Adipocyte (in vitro differentiated cells): ENCODE data around the gene ST6GALNAC1.

ENCODE experiments used
- DNase-seq: peaks from one replicate; pipeline ENCODE4 v3.0.0-alpha.2; 2015; ENCODE audit warnings: low read depth
- H3K27me3 ChIP-seq: replicated peaks from 2 replicates; pipeline ENCODE4 v1.7.0; 2013; ENCODE audit warnings: mild to moderate bottlenecking, low read length, moderate library complexity; ENCODE audit not compliant: control insufficient read depth, insufficient read depth
- H3K36me3 ChIP-seq: 2 replicates; pipeline ENCODE4 v1.7.0; 2013; ENCODE audit warnings: low read length, mild to moderate bottlenecking, moderate library complexity; ENCODE audit not compliant: control insufficient read depth, insufficient read depth, severe bottlenecking
- H3K4me1 ChIP-seq: 2 replicates; pipeline ENCODE4 v1.7.0; 2013; ENCODE audit warnings: mild to moderate bottlenecking, low read length, moderate library complexity; ENCODE audit not compliant: control insufficient read depth, insufficient read depth
- H3K4me3 ChIP-seq: 2 replicates; pipeline ENCODE4 v1.7.0; 2013; ENCODE audit warnings: mild to moderate bottlenecking, low read length, moderate library complexity
- H3K9ac ChIP-seq: 2 replicates; pipeline ENCODE4 v1.7.0; 2013; ENCODE audit warnings: mild to moderate bottlenecking, low read length, moderate library complexity
- H3K9me3 ChIP-seq: 2 replicates; pipeline ENCODE4 v1.7.0; 2013; ENCODE audit warnings: mild to moderate bottlenecking, low read length, moderate library complexity; ENCODE audit not compliant: control insufficient read depth

Gene ST6GALNAC1

DNA sequence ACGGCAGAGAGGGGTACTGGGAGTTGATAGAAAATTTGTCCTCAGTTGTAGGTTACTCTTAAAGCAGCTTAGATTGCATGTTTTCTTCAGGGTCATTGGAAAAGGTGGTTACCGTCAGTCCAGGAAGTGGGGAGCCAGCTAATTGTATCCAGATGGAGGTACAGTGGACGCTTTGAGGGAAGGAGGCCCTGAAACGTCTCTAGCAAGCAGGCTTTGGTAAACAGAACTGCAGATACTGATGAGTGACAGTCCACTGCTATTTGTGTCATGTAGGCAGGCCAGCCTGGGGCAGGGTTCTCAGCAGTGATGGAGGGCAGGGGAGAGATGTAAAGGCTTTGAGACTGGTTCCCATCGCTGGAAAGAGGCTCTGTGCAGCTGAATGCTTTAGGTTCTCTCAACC lies 30.2 kb upstream of the ST6GALNAC1 start:
- Histone ChIP-seq H3K9ac (no peak overlapping the region), H3K27me3 (no peaks in the 10 kb centered on the region), H3K4me1 (peaks cover 13% of the 10 kb centered on the region), H3K36me3 (peaks cover 41% of the 10 kb centered on the region), H3K4me3 (no peak overlapping the region), H3K9me3 (no peaks in the 10 kb centered on the region)
- peak; percentile 64 for DNase-seq

DNA sequence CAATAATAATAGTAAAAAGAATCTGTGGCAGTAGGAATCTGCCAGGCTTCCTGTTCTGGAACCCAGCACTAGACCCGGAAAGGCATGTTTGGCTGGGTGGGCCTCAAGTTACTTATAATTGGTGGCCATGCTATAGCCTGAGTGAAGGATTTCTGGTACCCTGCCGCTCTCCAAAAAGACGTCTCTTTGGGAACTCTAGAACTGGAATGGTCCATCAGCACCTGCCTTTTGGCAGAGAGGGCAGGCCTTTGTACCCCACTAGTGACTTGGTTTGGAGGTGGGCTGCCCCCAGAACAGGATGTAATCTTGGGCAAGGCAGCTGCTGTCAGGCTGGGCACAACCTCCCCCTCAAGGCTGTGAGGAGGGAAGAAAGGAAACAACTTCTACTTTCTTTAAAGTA lies 29.3 kb upstream of the ST6GALNAC1 start:
- Histone ChIP-seq H3K9ac (no peak overlapping the region), H3K27me3 (no peaks in the 10 kb centered on the region), H3K4me3 (no peak overlapping the region), H3K4me1 (peaks cover 17% of the 10 kb centered on the region), H3K36me3 (peaks cover 32% of the 10 kb centered on the region), H3K9me3 (no peaks in the 10 kb centered on the region)
- DNase-seq: no peak

DNA sequence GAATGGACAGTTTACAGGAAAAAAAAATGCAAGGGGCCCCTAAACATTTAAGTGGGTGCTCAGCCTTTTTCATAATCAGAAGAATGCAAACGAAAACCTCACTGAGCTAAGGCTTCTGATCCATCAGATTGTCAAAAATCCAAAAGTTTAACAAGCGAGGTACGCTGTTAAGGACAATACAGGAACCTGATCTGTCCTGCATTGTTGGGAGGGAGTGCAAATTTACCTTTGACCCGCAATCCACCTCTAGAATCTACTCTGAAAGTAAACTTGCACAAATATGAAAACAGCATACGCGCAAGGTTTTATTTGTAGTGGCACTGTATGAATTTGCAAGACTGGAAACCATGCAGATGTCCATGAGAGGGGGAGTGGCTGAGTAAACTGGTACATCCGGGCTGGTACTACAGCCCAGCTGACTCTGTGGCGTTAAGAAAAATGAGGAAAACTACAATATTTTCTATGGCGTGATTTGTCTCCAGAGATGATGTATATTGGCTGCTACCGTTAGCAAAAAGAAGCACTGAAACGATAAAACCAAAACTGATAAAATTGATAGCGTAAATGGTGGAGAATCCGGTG lies 28.8 kb upstream of the ST6GALNAC1 start:
- H3K9ac ChIP-seq: peak overlapping the region; percentile 92
- H3K4me3 ChIP-seq: peak overlapping the region; percentile 88
- peaks cover 27% of the 10 kb centered on the region for H3K36me3 ChIP-seq
- DNase-seq: no peak
- H3K4me1 ChIP-seq: peaks cover 21% of the 10 kb centered on the region
- no peaks in the 10 kb centered on the region for H3K27me3 ChIP-seq
- no peaks in the 10 kb centered on the region for H3K9me3 ChIP-seq

DNA sequence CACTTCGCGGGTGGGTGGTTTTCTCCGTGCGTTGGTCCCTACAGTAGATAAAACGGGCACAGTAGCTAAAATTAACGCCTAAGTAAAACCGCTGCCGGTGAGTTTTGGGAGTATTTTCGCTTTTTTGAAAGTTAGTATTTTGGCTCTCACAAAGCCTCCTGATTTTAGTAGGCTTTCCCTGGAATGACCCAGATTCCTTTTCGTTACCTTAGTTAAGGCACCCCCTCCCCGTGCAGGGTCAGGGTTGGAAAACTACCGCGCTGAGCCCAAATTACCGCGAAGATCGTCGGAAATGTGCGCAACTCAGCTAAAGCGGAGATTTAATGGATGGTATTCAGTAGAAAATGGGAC lies 28.3 kb upstream of the ST6GALNAC1 start:
- no peak for DNase-seq
- Histone ChIP-seq H3K9ac (peak overlapping the region; percentile 92), H3K4me1 (peaks cover 21% of the 10 kb centered on the region), H3K36me3 (peaks cover 23% of the 10 kb centered on the region), H3K27me3 (no peaks in the 10 kb centered on the region), H3K9me3 (no peaks in the 10 kb centered on the region), H3K4me3 (peak overlapping the region; percentile 88)

DNA sequence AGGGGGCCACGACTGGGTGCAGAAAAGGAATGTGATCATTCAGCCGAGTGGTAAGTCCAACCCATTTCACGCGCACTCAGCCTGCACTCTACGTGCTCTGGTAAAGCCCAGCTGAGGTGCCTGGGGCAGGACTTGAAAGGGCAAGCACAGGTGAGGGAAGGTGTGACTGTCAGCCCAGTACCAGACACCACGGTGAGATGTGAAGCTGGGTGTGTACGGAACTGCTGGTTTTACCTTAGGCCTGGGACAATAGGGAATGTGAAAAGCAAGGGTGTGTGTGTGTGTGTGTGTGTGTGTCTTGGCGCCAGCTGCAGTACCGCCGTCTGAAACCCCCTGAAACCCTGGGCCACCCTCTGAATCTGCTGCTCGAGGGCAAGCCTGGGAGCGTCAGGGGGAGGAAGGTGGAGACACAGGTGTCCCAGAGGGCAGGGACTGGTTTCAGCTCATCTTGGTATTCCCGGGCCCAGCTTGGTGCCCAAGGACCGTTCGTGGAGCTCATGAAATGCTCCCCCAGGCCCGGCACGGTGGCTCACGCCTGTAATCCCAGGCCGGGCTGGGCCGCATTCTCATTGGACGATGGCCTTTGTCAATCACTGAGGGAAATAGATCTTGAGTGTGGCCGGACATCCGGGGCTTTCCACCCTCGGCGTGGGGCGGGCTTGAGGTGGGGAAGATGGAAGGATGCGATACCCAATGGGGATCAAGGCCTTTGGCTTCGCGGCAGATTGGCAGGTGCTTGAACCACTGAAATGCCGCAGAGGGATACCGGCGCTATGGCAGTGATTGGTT lies 27.8 kb upstream of the ST6GALNAC1 start:
- peak; percentile 100 for DNase-seq
- no peaks in the 10 kb centered on the region for H3K27me3 ChIP-seq
- H3K9ac ChIP-seq: peak overlapping the region; percentile 92
- H3K4me3 ChIP-seq: peak overlapping the region; percentile 88
- H3K36me3 ChIP-seq: peaks cover 20% of the 10 kb centered on the region
- peaks cover 21% of the 10 kb centered on the region for H3K4me1 ChIP-seq
- H3K9me3 ChIP-seq: no peaks in the 10 kb centered on the region

DNA sequence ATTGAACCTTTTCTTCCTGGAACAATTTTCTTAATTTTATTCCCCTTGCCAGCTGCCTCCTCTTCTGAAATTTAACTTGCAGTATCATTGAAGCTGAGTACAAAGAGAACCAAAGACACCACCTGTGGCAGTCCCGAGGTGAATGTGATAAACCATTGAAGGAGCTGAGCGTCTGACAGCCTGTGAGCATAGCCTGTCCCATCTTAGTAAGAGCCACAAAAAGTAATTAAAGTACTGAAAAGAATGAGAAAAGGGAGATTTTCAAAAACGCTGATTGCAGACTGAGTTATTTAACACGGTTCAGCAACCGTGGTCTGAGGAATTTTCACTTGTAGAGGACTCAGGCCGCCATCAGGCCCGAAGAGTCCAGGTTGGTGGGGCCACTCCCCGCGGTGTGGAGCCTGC lies 27.2 kb upstream of the ST6GALNAC1 start:
- DNase-seq: no peak
- H3K4me1 ChIP-seq: peaks cover 21% of the 10 kb centered on the region
- no peak overlapping the region for H3K4me3 ChIP-seq
- peaks cover 14% of the 10 kb centered on the region for H3K36me3 ChIP-seq
- no peaks in the 10 kb centered on the region for H3K9me3 ChIP-seq
- H3K27me3 ChIP-seq: no peaks in the 10 kb centered on the region
- peak overlapping the region; percentile 85 for H3K9ac ChIP-seq

DNA sequence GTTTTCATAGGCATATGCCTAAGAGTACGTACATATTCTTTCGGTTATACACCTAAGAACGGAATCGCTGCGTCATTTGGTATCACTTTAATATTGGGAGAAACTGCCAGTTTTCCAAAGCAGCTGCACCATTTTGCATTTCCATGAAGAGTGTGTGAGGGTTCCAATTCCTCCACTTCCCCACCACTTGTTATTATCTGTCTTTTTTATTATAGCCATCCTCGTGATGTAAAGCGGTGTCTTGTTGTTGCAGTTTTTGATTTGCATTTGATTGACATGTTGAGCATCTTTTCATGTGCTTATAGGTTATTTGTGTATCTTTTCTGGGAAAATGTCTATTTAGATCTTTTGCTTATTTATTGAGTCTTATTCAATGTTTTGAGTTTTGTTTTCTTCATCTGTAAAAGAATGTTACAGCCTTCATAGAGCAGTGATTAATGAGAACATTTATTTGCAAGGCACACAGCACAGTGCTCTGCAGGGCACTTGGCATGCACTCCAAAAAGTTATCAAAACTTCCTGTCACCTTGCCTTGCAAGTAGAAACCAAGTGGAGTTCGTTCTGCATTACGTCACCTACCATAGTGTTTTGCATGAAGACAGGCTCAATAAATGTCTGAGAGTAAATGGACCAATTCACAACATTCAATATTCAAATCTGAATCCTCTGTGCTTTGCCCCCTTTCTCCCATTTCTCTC lies 26.6 kb upstream of the ST6GALNAC1 start:
- no peaks in the 10 kb centered on the region for H3K27me3 ChIP-seq
- DNase-seq: no peak
- H3K9ac ChIP-seq: no peak overlapping the region
- peaks cover 21% of the 10 kb centered on the region for H3K4me1 ChIP-seq
- peaks cover 12% of the 10 kb centered on the region for H3K36me3 ChIP-seq
- H3K4me3 ChIP-seq: no peak overlapping the region
- no peaks in the 10 kb centered on the region for H3K9me3 ChIP-seq

DNA sequence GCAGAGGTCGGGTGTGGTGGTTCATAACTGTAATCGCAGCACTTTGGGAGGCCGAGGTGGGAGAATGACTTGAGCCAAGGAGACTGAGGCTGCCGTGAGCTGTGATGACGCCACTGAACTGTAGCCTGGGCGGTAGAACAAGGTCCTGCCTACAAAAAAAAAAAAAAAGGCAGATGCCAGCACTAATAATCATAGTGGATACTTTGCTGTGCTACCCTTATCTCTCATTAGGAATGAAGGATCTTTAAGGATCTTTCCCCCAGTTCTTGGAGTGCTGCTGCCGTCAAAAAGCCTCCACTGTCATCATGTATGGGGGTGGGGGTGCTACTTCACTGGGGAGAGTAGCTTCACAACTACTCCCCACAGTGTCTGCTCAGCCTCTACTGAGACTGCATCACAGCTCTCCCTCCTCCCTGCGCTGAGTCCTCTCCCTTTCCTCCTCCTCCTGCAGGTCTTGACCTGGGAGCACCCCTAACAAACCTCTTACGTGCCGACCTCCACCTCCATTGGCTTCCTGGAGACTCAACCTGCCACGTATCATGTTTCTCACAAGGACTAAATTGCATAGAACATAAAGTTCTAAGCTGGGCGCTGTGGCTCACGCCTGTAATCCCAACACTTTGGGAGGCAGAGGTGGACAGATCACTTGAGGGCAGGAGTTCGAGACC lies 24.4 kb upstream of the ST6GALNAC1 start:
- no peak overlapping the region for H3K9ac ChIP-seq
- H3K27me3 ChIP-seq: peaks cover 11% of the 10 kb centered on the region
- peaks cover 21% of the 10 kb centered on the region for H3K4me1 ChIP-seq
- H3K36me3 ChIP-seq: no peaks in the 10 kb centered on the region
- H3K9me3 ChIP-seq: no peaks in the 10 kb centered on the region
- no peak overlapping the region for H3K4me3 ChIP-seq
- no peak for DNase-seq

DNA sequence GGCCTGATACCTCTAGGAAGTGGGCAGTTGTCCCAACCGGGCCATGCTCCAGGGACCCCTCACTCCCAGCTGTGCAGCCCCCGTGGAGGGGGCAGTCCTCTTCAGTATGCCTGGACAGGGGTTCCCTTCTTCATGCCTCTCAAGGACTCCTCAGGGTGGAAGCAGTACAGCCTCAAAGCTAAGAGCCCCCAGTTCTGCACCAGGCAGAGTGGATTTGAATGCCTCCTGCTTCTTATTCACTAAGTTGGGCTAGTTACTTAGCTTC lies 23.9 kb upstream of the ST6GALNAC1 start:
- H3K4me3 ChIP-seq: no peak overlapping the region
- no peaks in the 10 kb centered on the region for H3K36me3 ChIP-seq
- DNase-seq: no peak
- no peak overlapping the region for H3K9ac ChIP-seq
- H3K4me1 ChIP-seq: peaks cover 17% of the 10 kb centered on the region
- no peaks in the 10 kb centered on the region for H3K9me3 ChIP-seq
- H3K27me3 ChIP-seq: peaks cover 11% of the 10 kb centered on the region

DNA sequence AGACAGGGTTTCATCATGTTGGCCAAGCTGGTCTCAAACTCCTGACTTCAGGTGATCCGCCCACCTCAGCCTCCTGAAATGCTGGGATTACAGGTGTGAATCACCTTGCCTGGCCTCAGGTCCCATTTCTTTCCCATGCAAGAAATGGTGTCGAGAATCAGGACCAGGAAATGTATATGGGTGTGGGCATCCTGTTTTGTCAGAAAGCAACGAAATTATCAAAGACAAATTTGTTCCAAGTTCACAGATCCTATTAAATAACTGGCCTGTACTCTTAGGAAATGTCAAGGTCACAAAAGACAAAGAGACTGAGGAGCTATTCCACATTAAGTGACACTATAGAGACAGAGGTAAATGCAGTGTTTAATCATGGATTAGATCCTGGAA lies 17.1 kb upstream of the ST6GALNAC1 start:
- H3K4me3 ChIP-seq: no peak overlapping the region
- DNase-seq: no peak
- no peaks in the 10 kb centered on the region for H3K4me1 ChIP-seq
- H3K36me3 ChIP-seq: no peaks in the 10 kb centered on the region
- no peaks in the 10 kb centered on the region for H3K9me3 ChIP-seq
- peaks cover 18% of the 10 kb centered on the region for H3K27me3 ChIP-seq
- H3K9ac ChIP-seq: no peak overlapping the region

DNA sequence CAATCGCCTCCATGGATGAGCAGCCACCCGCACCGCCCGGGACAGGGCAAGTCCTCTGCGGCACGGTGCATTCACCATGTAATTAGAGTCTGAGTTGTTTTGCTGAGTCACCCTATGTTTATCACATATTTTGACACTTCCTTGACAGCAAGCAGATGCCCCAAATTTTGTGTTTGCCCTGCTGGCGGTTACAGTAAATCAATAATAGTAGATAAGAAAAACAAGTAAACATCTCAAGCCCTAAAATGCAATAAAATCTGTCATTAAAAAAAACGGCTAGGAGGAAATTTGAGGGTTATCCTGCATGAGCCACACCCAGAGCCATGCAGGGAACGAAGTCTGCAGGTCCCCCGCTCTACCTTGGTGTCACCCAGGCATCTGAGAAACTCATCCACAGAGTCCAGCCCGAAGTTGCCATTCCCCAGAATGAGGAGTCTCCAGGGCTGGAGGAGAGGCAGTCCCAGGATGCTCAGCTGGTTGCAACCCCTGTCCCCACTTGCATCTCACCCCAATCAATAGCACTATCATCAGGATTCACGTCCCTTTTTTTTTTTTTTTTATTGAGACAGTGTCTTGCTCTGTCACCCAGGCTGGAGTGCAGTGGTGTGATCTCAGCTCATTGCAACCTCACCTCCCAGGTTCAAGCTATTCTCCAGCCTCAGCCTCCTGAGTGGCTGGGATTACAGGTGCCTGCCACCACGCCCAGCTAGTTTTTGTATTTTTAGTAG lies 16.5 kb upstream of the ST6GALNAC1 start:
- Histone ChIP-seq H3K4me3 (no peak overlapping the region), H3K4me1 (no peaks in the 10 kb centered on the region), H3K27me3 (peaks cover 18% of the 10 kb centered on the region), H3K36me3 (no peaks in the 10 kb centered on the region), H3K9me3 (no peaks in the 10 kb centered on the region), H3K9ac (no peak overlapping the region)
- DNase-seq: peak; percentile 35
